IPS-NIHi7 (cell line): Measurements from ENCODE around the gene HPCAL1.
A peak's percentile ranks its signal among the peaks of the same experiment; 100 is the strongest.

Experiments used
- DNase-seq: peaks from one replicate; pipeline ENCODE4 v3.0.0; 2012; ENCODE audit warnings: mixed read lengths; ENCODE audit errors: extremely low spot score

Gene HPCAL1

DNA sequence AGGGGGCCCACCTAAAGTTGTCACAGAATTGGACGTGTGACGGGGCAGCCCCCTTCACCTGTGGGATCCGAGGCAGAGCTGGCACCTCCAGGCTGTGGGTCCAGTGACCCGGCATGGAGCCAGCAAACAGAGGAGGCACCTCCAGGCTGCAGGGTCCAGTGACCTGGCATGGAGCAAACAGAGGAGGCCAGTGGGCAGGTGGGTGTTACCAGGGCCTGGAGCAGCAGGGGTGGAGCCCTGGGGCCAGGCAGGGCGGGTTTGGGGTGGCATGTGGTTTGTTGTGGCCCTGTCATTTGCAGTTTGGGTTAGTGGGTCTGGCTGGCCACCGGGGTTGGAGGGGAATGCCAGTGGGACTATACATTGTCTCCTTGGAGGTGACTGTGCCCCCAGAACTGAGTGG lies 68.2 kb downstream of the HPCAL1 start:
- DNase-seq = no peak

- no peak for DNase-seq
Observed at GRCh38 chr2:10371441-10372196, 68.9 kb downstream of the HPCAL1 start.

- DNase-seq = no peak
Observed at GRCh38 chr2:10372203-10372861, 69.6 kb downstream of the HPCAL1 start.

DNA sequence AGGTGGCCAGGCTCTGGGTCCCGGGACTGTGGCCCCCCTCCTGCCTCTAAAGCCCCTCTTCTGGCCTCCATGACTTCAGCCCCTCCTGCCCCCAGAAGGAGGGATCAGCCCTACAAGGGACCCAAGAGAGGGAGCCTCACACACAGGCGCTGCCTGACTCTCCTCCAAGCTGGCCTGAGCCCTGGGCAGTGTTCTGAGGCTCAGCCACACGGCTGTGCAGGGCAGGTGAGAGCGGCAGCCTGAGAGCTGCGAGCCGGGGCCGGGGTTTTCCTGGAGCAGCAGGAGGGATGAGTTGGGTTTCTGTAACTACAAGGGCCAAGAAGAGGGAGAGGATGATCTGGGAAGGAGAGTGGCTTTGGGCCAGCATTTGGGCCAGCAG lies 70.1 kb downstream of the HPCAL1 start:
- DNase-seq = no peak

- no peak for DNase-seq
Observed at GRCh38 chr2:10373931-10374330, 71.2 kb downstream of the HPCAL1 start.

DNA sequence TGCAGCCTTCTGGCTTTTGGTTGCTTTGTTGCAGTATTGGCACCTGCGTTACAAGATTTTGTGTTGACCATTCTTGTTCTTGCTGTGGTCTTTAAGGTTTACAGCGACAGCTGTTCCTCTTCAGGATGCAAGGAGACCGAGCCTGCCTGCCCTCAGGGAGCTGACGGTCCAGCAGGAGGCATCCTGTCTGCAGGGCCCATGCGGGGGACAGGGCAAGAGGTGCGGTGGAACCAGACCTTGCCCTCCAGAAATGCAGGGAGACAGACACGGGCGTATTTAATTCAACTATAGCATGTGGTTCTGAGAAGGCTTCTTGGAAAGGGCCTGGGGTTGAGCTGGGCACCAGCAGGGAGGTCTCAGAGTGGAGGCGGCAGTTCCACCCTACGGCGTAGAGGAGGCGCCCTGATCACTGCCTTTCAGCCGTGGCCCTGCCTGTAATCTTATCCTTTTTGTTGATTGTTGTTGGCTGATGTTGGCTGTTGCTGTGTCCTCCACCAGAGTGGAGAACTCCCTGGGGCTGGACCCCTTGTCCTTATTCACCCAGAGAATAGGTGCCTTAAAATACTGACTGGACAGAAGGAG lies 71.7 kb downstream of the HPCAL1 start:
- peak; percentile 59 for DNase-seq

- DNase-seq = no peak
Observed at GRCh38 chr2:10375570-10376281, 73.0 kb downstream of the HPCAL1 start.

- DNase-seq = no peak
Observed at GRCh38 chr2:10377052-10377746, 74.5 kb downstream of the HPCAL1 start.

DNA sequence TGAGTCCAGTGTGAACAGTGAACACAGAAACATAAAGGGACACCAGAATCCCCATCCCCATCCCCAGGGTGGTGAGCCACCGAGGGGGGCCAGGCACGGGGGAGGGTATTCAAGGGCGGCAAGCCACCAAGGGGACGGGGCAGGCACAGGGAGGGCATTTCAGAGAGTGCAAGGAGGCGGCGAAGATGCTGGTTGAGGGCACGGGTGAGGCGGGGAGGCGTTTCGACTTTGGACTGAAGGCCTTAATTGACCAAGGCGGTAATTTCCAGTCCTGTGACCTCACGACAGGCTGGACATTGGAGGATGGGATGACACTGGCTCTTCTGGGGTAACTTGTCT lies 75.0 kb downstream of the HPCAL1 start:
- no peak for DNase-seq

DNA sequence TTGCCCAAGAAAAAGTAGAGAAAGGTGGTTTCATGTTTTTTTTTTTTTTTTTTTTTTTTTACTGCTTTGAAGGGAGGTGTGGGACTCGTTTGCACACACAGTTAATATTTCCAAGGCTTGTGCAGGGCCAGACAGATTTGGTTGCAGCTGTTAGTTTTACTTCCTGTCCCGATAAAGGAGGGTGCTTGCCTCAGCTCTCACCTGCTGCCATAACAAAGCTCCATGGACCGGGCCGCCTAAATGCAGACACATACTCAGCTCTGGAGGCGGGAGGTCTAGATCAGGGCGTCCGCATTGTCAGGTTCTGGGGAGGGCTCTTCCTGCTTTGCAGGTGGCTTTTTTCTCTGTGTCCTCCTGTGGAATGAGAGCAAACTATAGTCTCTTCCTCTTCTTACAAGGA lies 75.5 kb downstream of the HPCAL1 start:
- no peak for DNase-seq

- DNase-seq = no peak
Observed at GRCh38 chr2:10380048-10380926, 77.6 kb downstream of the HPCAL1 start.

DNA sequence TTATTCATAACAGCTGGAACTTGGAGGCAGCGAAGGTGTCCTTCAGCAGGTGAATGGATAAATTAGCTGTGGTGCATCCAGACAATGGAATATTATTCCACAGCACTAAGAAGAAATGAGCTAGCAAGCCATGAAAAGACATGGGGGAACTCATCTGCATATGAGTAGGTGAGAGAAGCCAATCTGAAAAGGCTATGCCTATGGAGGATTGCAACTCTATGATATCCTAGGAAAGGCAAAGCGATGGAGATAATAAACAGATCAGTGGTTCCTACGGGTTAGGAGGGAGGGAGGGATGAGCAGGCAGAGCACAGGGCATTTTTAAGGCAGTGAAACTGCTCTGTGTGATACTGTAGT lies 79.3 kb downstream of the HPCAL1 start:
- no peak for DNase-seq

GRCh38 chr2:10382354-10383061 lies 79.8 kb downstream of the HPCAL1 start:
- DNase-seq = no peak

DNA sequence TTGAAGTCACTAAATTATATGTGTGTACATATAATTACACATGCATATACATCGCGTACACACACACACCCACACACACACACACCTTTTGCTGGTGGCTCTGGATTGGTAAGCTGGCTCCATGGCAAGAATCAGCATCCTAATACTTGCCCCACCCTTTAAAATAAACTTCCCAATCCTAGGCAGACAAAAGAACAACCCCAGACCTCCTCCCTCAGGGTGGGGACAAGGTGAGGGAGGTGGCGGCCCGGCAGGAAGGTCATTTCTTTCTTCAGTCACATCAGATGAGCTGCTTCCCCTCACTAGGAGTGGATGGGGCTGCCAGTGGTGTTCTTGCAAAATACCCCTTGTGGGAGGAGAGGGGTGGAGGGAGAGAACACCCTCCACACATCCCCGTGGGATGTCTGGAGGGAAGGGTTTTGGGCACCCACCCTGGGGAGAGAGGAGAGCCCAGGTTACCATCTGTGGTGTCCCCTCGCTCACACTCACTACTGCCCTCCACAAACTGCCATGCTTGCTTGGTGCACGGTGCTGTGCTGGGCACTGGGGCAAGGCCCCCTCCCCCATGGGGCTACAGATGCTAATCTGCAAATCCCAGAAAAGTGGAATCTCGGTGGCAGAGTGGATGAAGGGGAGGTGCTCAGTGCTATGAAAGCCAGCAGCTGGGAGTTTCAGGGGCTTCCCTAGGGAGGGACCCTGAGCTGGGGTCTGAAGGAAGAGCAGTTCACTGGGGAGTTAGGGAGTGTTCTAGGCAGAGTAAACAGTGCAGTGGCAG lies 81.4 kb downstream of the HPCAL1 start:
- no peak for DNase-seq

- DNase-seq = no peak
Observed at GRCh38 chr2:10385501-10385900, 82.8 kb downstream of the HPCAL1 start.

DNA sequence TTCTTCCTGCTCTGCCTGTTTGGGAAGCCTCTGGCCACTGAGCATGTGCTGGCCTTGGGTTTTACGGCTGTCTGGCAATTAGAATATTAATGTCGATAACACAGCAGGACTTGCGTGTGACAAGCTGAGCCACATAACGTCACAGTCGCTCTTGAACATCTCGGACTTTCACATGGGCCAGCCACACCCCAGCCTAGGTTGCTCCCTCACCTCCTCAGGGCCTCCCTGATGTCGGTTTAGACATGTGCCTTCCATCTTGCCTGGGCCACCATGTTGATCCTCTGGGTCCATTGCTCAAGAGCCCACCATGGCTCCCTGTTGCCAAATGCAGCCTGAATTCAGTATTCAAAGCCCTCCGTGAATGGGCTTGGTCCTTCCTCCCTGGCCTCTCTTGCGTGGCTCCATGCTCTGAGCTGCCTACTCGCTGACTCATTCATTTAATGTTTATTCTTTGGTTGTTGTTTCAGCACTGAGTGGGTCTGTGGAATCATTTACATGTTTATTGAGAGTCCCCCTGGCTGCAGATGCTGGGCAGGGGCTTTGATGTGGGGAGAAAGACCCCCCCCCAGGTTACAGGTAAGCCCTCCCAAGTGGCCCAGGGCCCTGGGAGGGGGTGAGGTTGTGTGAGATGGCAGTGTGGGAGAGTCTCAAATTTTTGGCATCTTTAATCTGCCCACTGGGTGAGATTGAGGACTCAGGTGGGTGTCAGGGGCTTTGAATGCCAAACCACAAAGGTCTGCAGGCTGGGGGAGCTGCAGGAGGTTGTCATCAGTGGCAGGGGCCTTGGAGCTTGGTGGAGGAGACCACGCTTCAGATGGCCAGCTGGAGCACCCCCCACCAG lies 83.4 kb downstream of the HPCAL1 start:
- DNase-seq = no peak

DNA sequence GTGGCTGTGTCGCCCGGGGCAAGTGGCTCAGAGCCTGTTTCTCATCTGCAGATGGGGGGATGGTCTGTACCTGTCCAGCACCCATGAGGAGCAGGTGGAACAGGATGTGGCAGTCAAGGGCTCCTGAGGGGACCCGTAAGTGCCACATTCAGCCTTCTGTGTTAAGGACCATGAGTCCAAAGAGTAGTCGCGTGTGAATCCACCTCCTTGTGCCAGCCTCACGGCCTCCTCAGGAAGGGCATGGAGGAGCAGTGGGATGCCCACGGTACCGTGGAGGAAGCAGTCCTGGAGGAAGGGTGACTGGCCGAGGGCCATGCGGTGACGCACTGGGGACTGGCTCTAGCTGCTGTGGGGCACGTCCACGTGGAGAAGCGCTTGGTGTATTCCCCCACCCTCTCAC lies 84.3 kb downstream of the HPCAL1 start:
- no peak for DNase-seq

- DNase-seq = no peak
Observed at GRCh38 chr2:10388954-10389560, 86.4 kb downstream of the HPCAL1 start.
